HEK293 (cell line): Measurements from ENCODE around the gene ENC1.

Experiments used
- ZBTB21 ChIP-seq: fragments of 450-650 bp; formaldehyde crosslinking; IDR thresholded peaks from 2 replicates; pipeline ENCODE4 v1.5.1; 2017; ENCODE audit warnings: missing biosample characterization, missing genetic modification characterization
- ZNF624 ChIP-seq: fragments of 450-650 bp; formaldehyde crosslinking; IDR thresholded peaks from 2 replicates; pipeline ENCODE4 v1.5.1; 2017; ENCODE audit warnings: missing biosample characterization, missing genetic modification characterization
- TF ChIP-seq, protein P1 (sequence below): fragments of 450-650 bp; formaldehyde crosslinking; IDR thresholded peaks from 2 replicates; pipeline ENCODE4 v1.5.1; 2016; ENCODE audit warnings: missing biosample characterization, missing genetic modification characterization

DNA sequence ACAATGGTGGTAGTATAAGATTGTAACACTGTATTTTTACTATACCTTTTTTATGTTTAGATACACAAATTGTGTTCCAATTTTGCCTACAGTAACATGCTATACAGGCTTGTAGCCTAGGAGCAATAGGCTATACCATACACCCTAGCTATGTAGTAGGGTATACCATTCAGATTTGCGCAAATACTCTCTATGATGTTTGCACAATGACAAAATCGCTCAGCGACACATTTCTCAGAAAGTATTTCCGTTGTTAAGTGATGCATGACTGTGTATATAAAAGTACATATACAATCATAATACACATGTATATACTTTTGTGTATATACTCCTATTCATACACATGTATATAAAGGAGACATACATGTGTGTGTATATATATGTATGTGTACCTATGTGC is 34.8 kb downstream of the ENC1 start:
- TF ChIP-seq, protein P1, sequence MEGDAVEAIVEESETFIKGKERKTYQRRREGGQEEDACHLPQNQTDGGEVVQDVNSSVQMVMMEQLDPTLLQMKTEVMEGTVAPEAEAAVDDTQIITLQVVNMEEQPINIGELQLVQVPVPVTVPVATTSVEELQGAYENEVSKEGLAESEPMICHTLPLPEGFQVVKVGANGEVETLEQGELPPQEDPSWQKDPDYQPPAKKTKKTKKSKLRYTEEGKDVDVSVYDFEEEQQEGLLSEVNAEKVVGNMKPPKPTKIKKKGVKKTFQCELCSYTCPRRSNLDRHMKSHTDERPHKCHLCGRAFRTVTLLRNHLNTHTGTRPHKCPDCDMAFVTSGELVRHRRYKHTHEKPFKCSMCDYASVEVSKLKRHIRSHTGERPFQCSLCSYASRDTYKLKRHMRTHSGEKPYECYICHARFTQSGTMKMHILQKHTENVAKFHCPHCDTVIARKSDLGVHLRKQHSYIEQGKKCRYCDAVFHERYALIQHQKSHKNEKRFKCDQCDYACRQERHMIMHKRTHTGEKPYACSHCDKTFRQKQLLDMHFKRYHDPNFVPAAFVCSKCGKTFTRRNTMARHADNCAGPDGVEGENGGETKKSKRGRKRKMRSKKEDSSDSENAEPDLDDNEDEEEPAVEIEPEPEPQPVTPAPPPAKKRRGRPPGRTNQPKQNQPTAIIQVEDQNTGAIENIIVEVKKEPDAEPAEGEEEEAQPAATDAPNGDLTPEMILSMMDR (tag by site-specific recombination): no peak
- no peak for TF ChIP-seq ZNF624 (tag by site-specific recombination)
- no peak for TF ChIP-seq ZBTB21 (tag by site-specific recombination)
